ENCODE measurements around the gene ANAPC5. TPM values are rescaled to one million over a fixed set of nuclear protein-coding genes. Genes with fewer than 3 reads are reported as not detected.

ANAPC5 gene
- total and polyA plus RNA-seq, 12 donors = 81.3 to 204 (median 96.6) TPM

DNA sequence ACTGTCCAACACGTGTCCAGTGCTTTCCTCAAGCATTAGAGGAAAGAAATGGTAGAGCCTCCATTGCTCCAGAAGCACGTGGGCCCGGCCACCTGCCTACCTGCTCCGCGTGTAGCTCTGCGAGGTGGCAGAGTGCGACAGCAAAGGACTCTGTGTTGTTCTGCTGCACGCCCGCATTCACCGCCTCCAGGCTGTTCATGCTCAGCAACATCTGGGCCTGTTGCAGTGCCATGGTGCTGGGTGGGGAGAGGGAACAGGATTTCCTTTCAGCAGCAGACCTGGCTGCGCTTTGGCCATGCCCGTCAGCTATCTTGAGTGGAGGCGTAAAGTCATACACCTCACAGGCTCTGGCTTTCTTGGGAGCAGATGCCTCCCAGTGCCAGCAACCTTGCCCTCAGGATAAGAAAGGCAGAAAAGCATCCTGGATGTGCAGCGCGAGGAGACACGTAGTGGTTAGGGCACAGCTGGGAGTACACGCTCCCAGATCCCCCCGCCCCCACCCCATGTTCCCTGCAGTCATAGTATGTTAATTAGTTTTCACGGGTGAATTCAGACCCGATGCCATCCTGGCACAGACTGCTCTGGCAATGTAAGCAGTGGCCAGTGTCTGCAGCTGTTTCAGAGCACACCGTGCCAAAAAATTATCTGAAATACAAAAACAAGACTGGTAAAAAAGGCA, 25.1 kb downstream of the ANAPC5 start:
- peak in 1 of 7 donors; percentile 59 for DNase-seq
- Histone ChIP-seq H3K36me3 (replicated peaks in 1 of 2) (peaks cover 0 to 75% of the 10 kb centered on the region in 2 donors), H3K4me1 (replicated peaks in 1 of 2) (peaks cover 0 to 5% of the 10 kb centered on the region in 2 donors), H3K9me3 (replicated peaks in 1 of 3) (no peaks in the 10 kb centered on the region), H3K27ac (no peak overlapping the region), H3K27me3 (no peaks in the 10 kb centered on the region), H3K4me3 (no peak overlapping the region)
- 76 to 88% (median 85%) methylated on average over 19 to 21 of the region's 21 CpGs for WGBS, 4 donors
- intact Hi-C loops (cut with DNase I) = no loop called here
- TF ChIP-seq CTCF (IDR thresholded peaks at IDR 0.05) (no peak), POLR2A (IDR thresholded peaks at IDR 0.05) (no peak)

- no peak overlapping the region for H3K4me3 ChIP-seq
- peaks cover 0 to 5% of the 10 kb centered on the region in 2 donors for H3K4me1 ChIP-seq (replicated peaks in 1 of 2)
- TF ChIP-seq CTCF (IDR thresholded peaks at IDR 0.05) = no peak
- no peak overlapping the region for H3K27ac ChIP-seq
- H3K27me3 ChIP-seq = no peaks in the 10 kb centered on the region
- DNase-seq = no peak
- H3K9me3 ChIP-seq (replicated peaks in 1 of 3) = no peaks in the 10 kb centered on the region
- intact Hi-C loops (cut with DNase I) = loop anchor here in 1 of 2 donors (2.0 kb wide), 1 partner anchor 113 kb away; no protein-coding TSS in a partner anchor
- 68 to 75% (median 71%) methylated on average over 5 of the region's 5 CpGs for WGBS, 4 donors
- H3K36me3 ChIP-seq (replicated peaks in 1 of 2) = peaks cover 0 to 64% of the 10 kb centered on the region in 2 donors
These were observed 26.3 kb downstream of the ANAPC5 start for GRCh38 chr12:121325922-121326396.

GRCh38 chr12:121323908-121324307, 28.3 kb downstream of the ANAPC5 start:
- TF ChIP-seq POLR2A (IDR thresholded peaks at IDR 0.05) (no peak), CTCF (IDR thresholded peaks at IDR 0.05) (no peak)
- Histone ChIP-seq H3K36me3 (replicated peaks in 1 of 2) (peaks cover 0 to 55% of the 10 kb centered on the region in 2 donors), H3K27me3 (no peaks in the 10 kb centered on the region), H3K9me3 (replicated peaks in 1 of 3) (no peaks in the 10 kb centered on the region), H3K4me1 (replicated peaks in 1 of 2) (peaks cover 0 to 5% of the 10 kb centered on the region in 2 donors), H3K27ac (no peak overlapping the region), H3K4me3 (no peak overlapping the region)
- intact Hi-C loops (cut with DNase I) = loop anchor here in 1 of 2 donors (2.0 kb wide), 1 partner anchor 115 kb away; no protein-coding TSS in a partner anchor
- 92 to 96% (median 93%) methylated on average over 3 of the region's 3 CpGs for WGBS, 4 donors
- DNase-seq = no peak

GRCh38 chr12:121318121-121318520, 34.1 kb downstream of the ANAPC5 start:
- Histone ChIP-seq H3K36me3 (replicated peaks in 1 of 2) (peaks cover 0 to 32% of the 10 kb centered on the region in 2 donors), H3K27ac (no peak overlapping the region), H3K27me3 (no peaks in the 10 kb centered on the region), H3K4me1 (replicated peaks in 1 of 2) (no peaks in the 10 kb centered on the region), H3K9me3 (replicated peaks in 1 of 3) (no peaks in the 10 kb centered on the region), H3K4me3 (no peak overlapping the region)
- TF ChIP-seq CTCF (IDR thresholded peaks at IDR 0.05) (no peak), POLR2A (IDR thresholded peaks at IDR 0.05) (no peak)
- intact Hi-C loops (cut with DNase I) = no loop called here
- WGBS, 4 donors = 91 to 96% (median 93%) methylated on average over 10 to 11 of the region's 11 CpGs
- DNase-seq = no peak
